Astrocyte (in vitro differentiated cells and primary cell): ENCODE data around the gene ARSG.

Source experiments
- EZH2 ChIP-seq: IDR thresholded peaks from 2 replicates; pipeline ENCODE4 v1.6.1; 2012; ENCODE audit warnings: mild to moderate bottlenecking, low read length, inconsistent platforms; ENCODE audit not compliant: insufficient read depth
- TF ChIP-seq, protein P1 (sequence below): IDR thresholded peaks from 2 replicates; pipeline ENCODE4 v1.5.1; 2011; ENCODE audit warnings: low read depth, mild to moderate bottlenecking, inconsistent platforms, low read length, moderate library complexity; ENCODE audit not compliant: insufficient read depth

DNA sequence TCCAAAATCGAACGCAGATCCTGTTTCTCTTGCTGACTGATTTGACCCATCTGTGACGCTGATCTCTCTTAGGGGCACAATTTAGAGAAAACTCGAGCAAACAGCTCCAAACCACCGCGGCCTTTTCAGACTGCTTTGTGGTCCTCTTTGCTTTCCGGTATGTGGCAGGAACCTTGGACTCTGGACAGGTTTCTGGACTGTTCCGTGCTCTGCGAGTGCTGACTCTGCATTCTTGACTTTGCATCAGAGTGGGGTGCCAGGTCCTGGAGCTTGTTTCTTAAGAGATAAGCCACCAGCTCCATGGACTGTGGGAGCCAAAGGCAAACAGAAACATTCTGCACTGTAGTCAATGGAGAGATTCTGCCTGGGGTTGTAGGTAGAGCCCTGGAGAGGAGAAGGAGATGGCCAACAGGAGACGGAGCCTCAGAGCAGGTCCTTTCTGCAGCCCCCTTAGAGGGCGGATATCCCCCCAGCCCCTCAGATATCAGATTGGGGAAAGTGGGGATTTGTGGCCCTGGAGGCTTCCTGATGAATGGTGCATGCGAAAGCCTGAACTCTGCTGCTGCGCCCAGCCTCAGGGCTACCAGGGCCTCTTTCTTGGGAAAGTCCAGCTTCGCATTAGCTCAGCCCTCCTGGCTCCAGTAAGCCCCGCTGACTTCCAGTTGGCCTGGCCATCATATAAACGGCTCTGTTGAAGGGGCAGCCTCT, 100.4 kb downstream of the ARSG start:
- no peak for TF ChIP-seq EZH2
- TF ChIP-seq, protein P1, sequence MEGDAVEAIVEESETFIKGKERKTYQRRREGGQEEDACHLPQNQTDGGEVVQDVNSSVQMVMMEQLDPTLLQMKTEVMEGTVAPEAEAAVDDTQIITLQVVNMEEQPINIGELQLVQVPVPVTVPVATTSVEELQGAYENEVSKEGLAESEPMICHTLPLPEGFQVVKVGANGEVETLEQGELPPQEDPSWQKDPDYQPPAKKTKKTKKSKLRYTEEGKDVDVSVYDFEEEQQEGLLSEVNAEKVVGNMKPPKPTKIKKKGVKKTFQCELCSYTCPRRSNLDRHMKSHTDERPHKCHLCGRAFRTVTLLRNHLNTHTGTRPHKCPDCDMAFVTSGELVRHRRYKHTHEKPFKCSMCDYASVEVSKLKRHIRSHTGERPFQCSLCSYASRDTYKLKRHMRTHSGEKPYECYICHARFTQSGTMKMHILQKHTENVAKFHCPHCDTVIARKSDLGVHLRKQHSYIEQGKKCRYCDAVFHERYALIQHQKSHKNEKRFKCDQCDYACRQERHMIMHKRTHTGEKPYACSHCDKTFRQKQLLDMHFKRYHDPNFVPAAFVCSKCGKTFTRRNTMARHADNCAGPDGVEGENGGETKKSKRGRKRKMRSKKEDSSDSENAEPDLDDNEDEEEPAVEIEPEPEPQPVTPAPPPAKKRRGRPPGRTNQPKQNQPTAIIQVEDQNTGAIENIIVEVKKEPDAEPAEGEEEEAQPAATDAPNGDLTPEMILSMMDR: no peak
